K562 (cell line): ENCODE results near the gene ECSIT. TPM values are rescaled to one million over a fixed set of nuclear protein-coding genes. Genes with fewer than 3 reads are reported as not detected.

Experiments used
- ARID3B ChIP-seq: fragments of 250-450 bp; sonication (Bioruptor Pico); IDR thresholded peaks from 2 replicates; pipeline ENCODE4 v1.4.0; 2020; ENCODE audit warnings: borderline replicate concordance
- CC2D1A ChIP-seq: fragments of 450-650 bp; IDR thresholded peaks from 2 replicates; pipeline ENCODE4 v1.6.1; 2017; ENCODE audit warnings: mild to moderate bottlenecking
- CXXC5 ChIP-seq: fragments of 250-450 bp; sonication (Bioruptor Pico); IDR thresholded peaks from 2 replicates; pipeline ENCODE4 v1.8.0; 2022; ENCODE audit warnings: inconsistent platforms, mild to moderate bottlenecking, moderate library complexity
- E2F4 ChIP-seq: sonication (generic); formaldehyde crosslinking; IDR thresholded peaks from 2 replicates; pipeline ENCODE4 v1.8.0; 2022; ENCODE audit warnings: mild to moderate bottlenecking, low read depth, missing genetic modification reagents
- L3MBTL2 ChIP-seq: fragments of 450-650 bp; IDR thresholded peaks from 2 replicates; pipeline ENCODE4 v1.6.1; 2016; ENCODE audit warnings: mild to moderate bottlenecking, moderate library complexity
- MEF2A ChIP-seq: IDR thresholded peaks from 2 replicates; pipeline ENCODE4 v1.6.1; 2011; ENCODE audit warnings: low read depth, mild to moderate bottlenecking, low read length, moderate library complexity; ENCODE audit not compliant: control insufficient read depth
- PHF20 ChIP-seq: fragments of 450-650 bp; IDR thresholded peaks from 2 replicates; pipeline ENCODE4 v1.6.1; 2018; ENCODE audit not compliant: partially characterized antibody
- SIX5 ChIP-seq, 2 experiments: IDR thresholded peaks; 2 replicates each; pipeline ENCODE4 v1.6.1; 2011; ENCODE audit warnings: low read length in 2 of 2, borderline replicate concordance in 1 of 2, low read depth in 1 of 2, mild to moderate bottlenecking in 1 of 2, moderate library complexity in 1 of 2; ENCODE audit not compliant: insufficient read depth in 1 of 2
- ZNF263 ChIP-seq: sonication (generic); formaldehyde crosslinking; IDR thresholded peaks from 2 replicates; pipeline ENCODE4 v1.8.0; 2022; ENCODE audit warnings: mild to moderate bottlenecking, missing genetic modification reagents, borderline replicate concordance
- polyA plus RNA-seq, 8 experiments: library from polyadenylated mRNA; depleted of rRNA in 4 of 8; stranded (reverse) in 5 of 8; unstranded in 3 of 8; fragments of >200 nt; fragmentation: Nextera tagmentation in 2 of 8; fragmentation: Illumina TruSeq in 1 of 8; extraction: Ambion mirVana in 2 of 8; extraction: Trizol in 1 of 8; gene quantifications; 2 replicates each; pipeline versions ENCODE4 v1.2.1 to v1.2.3, GENCODE V29; 2011 to 2014; ENCODE audit warnings: inconsistent platforms in 1 of 8, missing spikeins in 1 of 8
- total RNA-seq, 7 experiments: library from RNA; depleted of rRNA in 6 of 7; stranded (reverse); fragments of >200 nt in 6 of 7; fragmentation: Illumina TruSeq in 2 of 7; extraction: Trizol in 2 of 7; gene quantifications; 2 replicates each; pipeline versions ENCODE4 v1.2.1 to v1.2.3, GENCODE V29; 2011 to 2021; ENCODE audit warnings: low replicate concordance in 1 of 7
- TF ChIP-seq, protein P1 (sequence below), 2 experiments: fragments of 450-650 bp; IDR thresholded peaks; 2 replicates each; pipeline ENCODE4 v1.6.1; 2016; ENCODE audit warnings: mild to moderate bottlenecking in 2 of 2, borderline replicate concordance in 1 of 2, low read depth in 1 of 2, moderate library complexity in 1 of 2
- TF ChIP-seq, protein P2 (sequence below): fragments of 250-450 bp; sonication (Bioruptor Pico); IDR thresholded peaks from 2 replicates; pipeline ENCODE4 v1.9.0; 2021; ENCODE audit warnings: mild to moderate bottlenecking, inconsistent platforms

The ECSIT gene
- total and polyA plus RNA-seq, 9 of the 15 experiments (the other 6 are each of a cell fraction or from before 2014, with no cell fraction given), result 1.1 to 82.5 (median 43.9) TPM

DNA sequence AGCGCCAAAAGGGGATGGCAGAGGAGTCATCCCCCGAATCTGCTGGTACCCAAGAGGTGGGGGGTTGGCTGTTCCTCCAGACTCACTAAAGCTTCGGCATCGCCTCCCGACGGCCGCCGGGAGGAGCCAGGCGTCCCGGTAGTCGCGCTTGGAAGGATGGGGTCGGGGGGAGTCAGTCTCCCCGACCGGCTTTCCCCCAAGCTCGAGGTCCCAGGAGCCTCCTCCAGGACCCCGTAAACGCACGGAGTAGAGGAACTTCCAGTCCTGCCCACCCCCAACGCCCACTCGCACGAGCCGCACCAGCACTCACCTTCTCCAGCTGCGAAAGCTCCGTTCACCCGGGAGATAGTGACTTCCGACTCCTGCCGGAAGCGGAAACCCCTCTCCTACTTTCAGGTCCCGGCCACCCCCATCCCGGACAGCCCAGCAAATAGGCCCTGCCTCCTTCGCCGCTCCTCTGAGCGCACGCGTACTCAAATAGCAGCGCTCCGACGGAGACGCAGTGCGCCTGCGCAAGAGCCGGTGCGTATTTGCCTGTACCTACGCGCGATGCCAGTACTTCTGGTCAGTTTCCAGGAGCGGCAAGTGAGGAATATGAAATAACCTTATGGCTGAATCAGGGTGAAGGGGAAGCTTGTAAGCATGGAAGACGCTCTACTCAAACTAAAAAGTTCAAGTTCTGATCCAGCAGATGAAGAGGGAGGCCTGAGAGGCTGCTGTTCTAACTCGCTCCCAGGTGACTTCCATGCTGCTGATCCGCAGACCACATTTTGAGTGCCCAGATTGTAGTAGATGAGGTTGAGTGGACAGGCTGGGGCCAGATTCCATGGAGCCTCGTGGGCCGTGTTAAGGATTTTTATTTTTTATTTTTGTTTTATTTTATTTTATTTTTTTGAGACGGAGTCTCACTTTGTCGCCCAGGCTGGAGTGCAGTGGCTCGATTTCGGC, 30.2 kb upstream of the ECSIT start, which contains the start of gene ELOF1 (continued):
- TF ChIP-seq, protein P1, sequence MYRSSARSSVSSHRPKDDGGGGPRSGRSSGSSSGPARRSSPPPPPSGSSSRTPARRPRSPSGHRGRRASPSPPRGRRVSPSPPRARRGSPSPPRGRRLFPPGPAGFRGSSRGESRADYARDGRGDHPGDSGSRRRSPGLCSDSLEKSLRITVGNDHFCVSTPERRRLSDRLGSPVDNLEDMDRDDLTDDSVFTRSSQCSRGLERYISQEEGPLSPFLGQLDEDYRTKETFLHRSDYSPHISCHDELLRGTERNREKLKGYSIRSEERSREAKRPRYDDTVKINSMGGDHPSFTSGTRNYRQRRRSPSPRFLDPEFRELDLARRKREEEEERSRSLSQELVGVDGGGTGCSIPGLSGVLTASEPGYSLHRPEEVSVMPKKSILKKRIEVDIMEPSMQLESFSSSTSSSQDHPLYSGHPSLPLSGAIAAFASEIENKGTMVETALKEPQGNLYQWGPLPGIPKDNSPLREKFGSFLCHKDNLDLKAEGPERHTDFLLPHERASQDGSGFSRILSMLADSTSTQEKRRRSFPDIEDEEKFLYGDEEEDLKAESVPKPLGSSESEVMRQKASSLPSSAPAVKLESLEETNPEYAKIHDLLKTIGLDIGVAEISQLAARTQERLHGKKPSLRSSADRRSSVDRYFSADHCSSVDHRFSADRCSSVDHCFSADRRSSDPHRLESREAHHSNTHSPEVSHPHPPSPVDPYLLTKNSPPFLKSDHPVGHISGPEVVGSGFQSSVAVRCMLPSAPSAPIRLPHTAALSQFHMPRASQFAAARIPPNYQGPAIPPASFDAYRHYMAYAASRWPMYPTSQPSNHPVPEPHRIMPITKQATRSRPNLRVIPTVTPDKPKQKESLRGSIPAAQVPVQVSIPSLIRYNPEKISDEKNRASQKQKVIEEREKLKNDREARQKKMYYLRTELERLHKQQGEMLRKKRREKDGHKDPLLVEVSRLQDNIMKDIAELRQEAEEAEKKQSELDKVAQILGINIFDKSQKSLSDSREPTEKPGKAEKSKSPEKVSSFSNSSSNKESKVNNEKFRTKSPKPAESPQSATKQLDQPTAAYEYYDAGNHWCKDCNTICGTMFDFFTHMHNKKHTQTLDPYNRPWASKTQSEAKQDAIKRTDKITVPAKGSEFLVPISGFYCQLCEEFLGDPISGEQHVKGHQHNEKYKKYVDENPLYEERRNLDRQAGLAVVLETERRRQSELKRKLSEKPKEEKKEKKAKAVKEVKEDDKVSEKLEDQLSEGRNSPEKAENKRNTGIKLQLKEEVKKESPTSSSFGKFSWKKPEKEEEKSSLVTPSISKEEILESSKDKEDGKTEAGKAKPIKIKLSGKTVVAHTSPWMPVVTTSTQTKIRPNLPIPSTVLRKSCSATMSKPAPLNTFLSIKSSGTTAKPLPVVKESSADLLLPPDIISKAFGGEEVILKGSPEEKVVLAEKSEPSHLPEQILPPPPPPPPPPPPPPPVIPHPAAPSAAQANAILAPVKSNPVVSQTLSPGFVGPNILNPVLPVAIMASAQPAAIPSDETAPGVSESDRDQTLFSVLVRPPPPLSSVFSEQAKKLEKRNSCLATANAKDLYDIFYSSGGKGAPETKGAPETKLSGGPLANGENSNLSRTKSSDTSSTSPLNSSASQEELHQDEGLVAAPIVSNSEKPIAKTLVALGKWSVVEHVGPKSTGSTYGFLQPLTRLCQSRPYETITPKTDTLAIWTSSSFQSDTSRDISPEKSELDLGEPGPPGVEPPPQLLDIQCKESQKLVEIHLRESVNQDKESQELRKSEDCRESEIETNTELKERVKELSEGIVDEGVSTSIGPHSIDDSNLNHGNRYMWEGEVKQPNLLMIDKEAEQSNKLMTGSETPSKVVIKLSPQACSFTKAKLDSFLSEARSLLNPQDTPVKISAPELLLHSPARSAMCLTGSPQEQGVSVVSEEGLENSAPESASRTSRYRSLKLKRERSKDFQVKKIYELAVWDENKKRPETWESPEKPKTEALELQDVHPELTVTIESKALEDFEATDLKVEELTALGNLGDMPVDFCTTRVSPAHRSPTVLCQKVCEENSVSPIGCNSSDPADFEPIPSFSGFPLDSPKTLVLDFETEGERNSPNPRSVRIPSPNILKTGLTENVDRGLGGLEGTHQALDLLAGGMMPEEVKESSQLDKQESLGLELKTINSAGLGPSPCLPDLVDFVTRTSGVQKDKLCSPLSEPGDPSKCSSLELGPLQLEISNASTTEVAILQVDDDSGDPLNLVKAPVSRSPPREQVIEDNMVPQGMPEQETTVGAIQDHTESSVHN (IDR thresholded peaks at IDR 0.05; ENCODE audit: borderline replicate concordance in 1 of 2, low read depth in 1 of 2), result 0 out of 4 replicates have a peak, but pooled peaks of 1 of the 2 experiments have one; percentile 18
- TF ChIP-seq ZNF263 (CRISPR knock-in tag) (no peak; the same call in 1 of the 2 replicates), MEF2A (no peak), ARID3B (CRISPR knock-in tag) (no peak), CXXC5 (CRISPR knock-in tag) (peak; percentile 27; the same call in 1 of the 2 replicates), PHF20 (peak; percentile 65), SIX5 (IDR thresholded peaks at IDR 0.05; ENCODE audit: borderline replicate concordance in 1 of 2, insufficient read depth in 1 of 2, low read depth in 1 of 2, low read length in 2 of 2) (no peak), L3MBTL2 (peak; percentile 73), CC2D1A (0 out of 2 replicates have a peak, but pooled peaks have one; percentile 13), E2F4 (CRISPR knock-in tag) (peak; percentile 63; the same call in 1 of the 2 replicates)
- TF ChIP-seq, protein P2, sequence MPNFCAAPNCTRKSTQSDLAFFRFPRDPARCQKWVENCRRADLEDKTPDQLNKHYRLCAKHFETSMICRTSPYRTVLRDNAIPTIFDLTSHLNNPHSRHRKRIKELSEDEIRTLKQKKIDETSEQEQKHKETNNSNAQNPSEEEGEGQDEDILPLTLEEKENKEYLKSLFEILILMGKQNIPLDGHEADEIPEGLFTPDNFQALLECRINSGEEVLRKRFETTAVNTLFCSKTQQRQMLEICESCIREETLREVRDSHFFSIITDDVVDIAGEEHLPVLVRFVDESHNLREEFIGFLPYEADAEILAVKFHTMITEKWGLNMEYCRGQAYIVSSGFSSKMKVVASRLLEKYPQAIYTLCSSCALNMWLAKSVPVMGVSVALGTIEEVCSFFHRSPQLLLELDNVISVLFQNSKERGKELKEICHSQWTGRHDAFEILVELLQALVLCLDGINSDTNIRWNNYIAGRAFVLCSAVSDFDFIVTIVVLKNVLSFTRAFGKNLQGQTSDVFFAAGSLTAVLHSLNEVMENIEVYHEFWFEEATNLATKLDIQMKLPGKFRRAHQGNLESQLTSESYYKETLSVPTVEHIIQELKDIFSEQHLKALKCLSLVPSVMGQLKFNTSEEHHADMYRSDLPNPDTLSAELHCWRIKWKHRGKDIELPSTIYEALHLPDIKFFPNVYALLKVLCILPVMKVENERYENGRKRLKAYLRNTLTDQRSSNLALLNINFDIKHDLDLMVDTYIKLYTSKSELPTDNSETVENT (CRISPR knock-in tag), result no peak
